Measurements from ENCODE around the gene CCDC68. TPM values are rescaled to one million over a fixed set of nuclear protein-coding genes. Genes with fewer than 3 reads are reported as not detected.
A peak's percentile ranks its signal among the peaks of the same experiment; 100 is the strongest.

Gene CCDC68
- total and polyA plus RNA-seq, 2 donors (not counting 3 experiments of a cell fraction or from before 2014, with no cell fraction given): 0.72 to 1.0 TPM

DNA sequence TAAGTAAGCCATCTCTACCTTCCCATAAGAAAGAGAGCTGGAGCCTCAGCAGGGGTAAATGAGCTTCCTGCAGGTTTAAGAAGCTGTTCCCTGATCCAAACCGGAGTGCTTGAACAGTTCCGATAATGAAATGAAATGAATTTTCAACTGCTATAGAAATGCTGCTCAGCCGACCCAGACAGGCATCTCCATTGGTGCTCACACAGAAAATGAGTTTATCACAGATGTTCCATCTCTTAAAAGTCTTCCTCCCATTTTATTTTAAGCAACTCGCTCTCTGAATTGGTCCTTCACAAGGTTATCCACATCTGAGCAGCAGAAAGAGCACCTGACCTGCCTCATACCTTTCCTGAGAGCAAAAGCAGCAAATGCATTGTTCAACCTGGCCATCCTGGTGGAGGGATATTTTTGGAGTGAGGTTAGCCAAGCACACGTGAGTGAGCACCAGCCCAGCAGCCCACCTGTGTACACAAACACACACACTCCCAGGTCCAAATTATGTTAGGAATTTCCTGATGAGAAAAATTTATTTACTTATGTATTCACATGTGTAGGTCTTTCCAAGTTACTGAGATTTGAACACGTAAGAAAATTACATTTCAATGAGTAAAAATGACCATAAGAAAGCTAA, 42.2 kb upstream of the CCDC68 start:
- Histone ChIP-seq H3K9me1 (replicated peaks; ENCODE audit: control insufficient read depth, extremely low read depth, insufficient read depth, low read length) (no peaks in the 10 kb centered on the region), H3K4me2 (ENCODE audit: insufficient read depth, low read length) (no peak overlapping the region), H3K79me2 (ENCODE audit: control insufficient read depth, insufficient read depth, low read length) (no peaks in the 10 kb centered on the region), H3K9me3 (replicated peaks; ENCODE audit: control insufficient read depth, insufficient read depth, low read length) (no peaks in the 10 kb centered on the region), H3K27ac (ENCODE audit: insufficient read depth, low read depth, low read length) (no peak overlapping the region), H3K9ac (replicated peaks; ENCODE audit: extremely low read depth, insufficient read depth, low read length) (no peak overlapping the region), H3K4me3 (replicated peaks in 1 of 3; ENCODE audit: insufficient read depth in 1 of 3, low read depth in 1 of 3, low read length in 3 of 3) (no peak overlapping the region), H2AFZ (ENCODE audit: low read depth, low read length) (no peak overlapping the region), H3K36me3 (ENCODE audit: control insufficient read depth in 2 of 2, extremely low read depth in 1 of 2, insufficient read depth in 2 of 2, low read length in 2 of 2) (no peaks in the 10 kb centered on the region), H3K4me1 (ENCODE audit: control insufficient read depth, extremely low read depth, insufficient read depth, low read length) (no peaks in the 10 kb centered on the region), H3K27me3 (ENCODE audit: control insufficient read depth in 2 of 2, insufficient read depth in 2 of 2, low read length in 2 of 2) (peaks cover 0 to 10% of the 10 kb centered on the region in 2 experiments), H4K20me1 (replicated peaks; ENCODE audit: control insufficient read depth, extremely low read depth, insufficient read depth, low read length) (no peaks in the 10 kb centered on the region)
- DNase-seq (ENCODE audit: low read depth, low spot score) (peak; percentile 6), FAIRE-seq (no peak)
- TF ChIP-seq GATA2 (IDR thresholded peaks at IDR 0.05; ENCODE audit: insufficient read depth, insufficient read length, low read depth, low read length) (no peak), MYC (IDR thresholded peaks at IDR 0.05; ENCODE audit: low read depth, low read length) (no peak), FOS (IDR thresholded peaks at IDR 0.05; ENCODE audit: borderline replicate concordance, insufficient read depth, low read length) (no peak), EZH2 (IDR thresholded peaks at IDR 0.05; ENCODE audit: borderline replicate concordance, low read depth, low read length, severe bottlenecking) (no peak), JUN (IDR thresholded peaks at IDR 0.05; ENCODE audit: borderline replicate concordance, insufficient read depth, insufficient read length, low read depth) (no peak), POLR2AphosphoS5 (IDR thresholded peaks at IDR 0.05; ENCODE audit: insufficient read depth, low read depth, low read length) (no peak), CTCF (IDR thresholded peaks at IDR 0.05; ENCODE audit: extremely low read depth in 1 of 2, insufficient read depth in 1 of 2, low read depth in 1 of 2, low read length in 2 of 2) (no peak), POLR2A (IDR thresholded peaks at IDR 0.05; ENCODE audit: low read depth, low read length) (no peak)
- TF ChIP-seq, protein P1, sequence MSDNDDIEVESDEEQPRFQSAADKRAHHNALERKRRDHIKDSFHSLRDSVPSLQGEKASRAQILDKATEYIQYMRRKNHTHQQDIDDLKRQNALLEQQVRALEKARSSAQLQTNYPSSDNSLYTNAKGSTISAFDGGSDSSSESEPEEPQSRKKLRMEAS (IDR thresholded peaks at IDR 0.05; ENCODE audit: insufficient read depth, insufficient read length): no peak
- dilution Hi-C loops (cut with MboI; ENCODE audit: extremely low pct_ligation_motif_present, low sequenced_read_pairs): no loop called here
- ChIA-PET CTCF (no interaction called here), POLR2A (no interaction called here)
- intact Hi-C loops (cut with micrococcal nuclease): no loop called here
- no TSS peak for BruUV-seq (replicated peaks)
